GM12878 (cell line): ENCODE results near the gene TAS1R2. TPM values are rescaled to one million over a fixed set of nuclear protein-coding genes. Genes with fewer than 3 reads are reported as not detected.

Source experiments
- ATAC-seq: fragments of 200-7000 bp; cut with Tn5 transposase; 3 replicates; pipeline ENCODE4 v1.9.1; 2020; ENCODE audit warnings: mild to moderate bottlenecking, moderate library complexity
- BruUV-seq: library from RNA; stranded (reverse); fragments of 400-500 nt; replicated peaks from 2 replicates; lab custom pipeline; 2021; lab: Mats Ljungman, UMichigan
- CTCF ChIA-PET: fragments of 300-600 bp; sonication (Branson Sonifier 250); formaldehyde crosslinking; extraction: SDS; loops from one replicate; lab custom pipeline; 2021; ENCODE audit warnings: inconsistent platforms; lab: Yijun Ruan, JAX
- POLR2A ChIA-PET: fragments of 350-600 bp; formaldehyde crosslinking; extraction: SDS; loops from one replicate; lab custom pipeline; 2021; ENCODE audit warnings: inconsistent platforms; lab: Charles Lee
- RAD21 ChIA-PET: fragments of 300-600 bp; sonication (Branson Sonifier 250); formaldehyde crosslinking; loops from one replicate; lab custom pipeline; 2023; ENCODE audit warnings: antibody characterized with exemption; ENCODE audit not compliant: unreplicated experiment; lab: Charles Lee
- SMC1A ChIA-PET: fragments of 300-600 bp; sonication (Branson Sonifier 250); formaldehyde crosslinking; loops from one replicate; lab custom pipeline; 2023; ENCODE audit not compliant: unreplicated experiment, uncharacterized antibody; lab: Charles Lee
- DNase-seq: peaks from one replicate; pipeline ENCODE4 v3.0.0-alpha.2; 2011; ENCODE audit warnings: low read depth, low spot score
- FAIRE-seq: peaks from 3 replicates; lab custom pipeline; 2011; peaks lifted over from hg19 to GRCh38; lab: Jason Lieb, UNC
- H2AFZ ChIP-seq: 2 replicates; pipeline ENCODE4 v1.6.0; 2011; ENCODE audit warnings: low read depth, low read length, control low read depth; ENCODE audit not compliant: control insufficient read depth
- H3K27ac ChIP-seq: 2 replicates; pipeline ENCODE4 v1.5.1; 2011; ENCODE audit warnings: control low read depth; ENCODE audit not compliant: control insufficient read depth, insufficient read depth
- H3K27me3 ChIP-seq, 2 experiments: replicated peaks in 1 of 2; 2 replicates each; pipeline versions ENCODE4 v1.6.0 to v1.6.1; 2011; ENCODE audit warnings: low read length in 1 of 2; ENCODE audit not compliant: control insufficient read depth in 2 of 2, insufficient read depth in 2 of 2
- H3K36me3 ChIP-seq, 2 experiments: 2 replicates each; pipeline ENCODE4 v1.5.1; 2011; ENCODE audit warnings: low read length in 1 of 2; ENCODE audit not compliant: control insufficient read depth in 2 of 2, insufficient read depth in 2 of 2
- H3K4me1 ChIP-seq: 2 replicates; pipeline ENCODE4 v1.6.1; 2011; ENCODE audit warnings: mild to moderate bottlenecking, low read length, moderate library complexity, mixed read lengths; ENCODE audit not compliant: control insufficient read depth, insufficient read depth
- H3K4me2 ChIP-seq: 2 replicates; pipeline ENCODE4 v1.6.0; 2011; ENCODE audit warnings: control low read depth; ENCODE audit not compliant: control insufficient read depth, insufficient read depth
- H3K4me3 ChIP-seq: fragments of 200-600 bp; sonication (generic); 2 replicates; pipeline ENCODE4 v1.5.1; 2016
- H3K79me2 ChIP-seq: 2 replicates; pipeline ENCODE4 v1.6.0; 2011; ENCODE audit warnings: low read length; ENCODE audit not compliant: control insufficient read depth, insufficient read depth
- H3K9ac ChIP-seq: 2 replicates; pipeline ENCODE4 v1.8.0; 2011; ENCODE audit warnings: low read length, control low read depth, mixed read lengths; ENCODE audit not compliant: control insufficient read depth, insufficient read depth
- H3K9me3 ChIP-seq: replicated peaks from 3 replicates; pipeline ENCODE4 v1.5.1; 2011; ENCODE audit warnings: mild to moderate bottlenecking, low read length; ENCODE audit not compliant: control insufficient read depth, insufficient read depth
- H4K20me1 ChIP-seq: 2 replicates; pipeline ENCODE4 v1.6.0; 2011; ENCODE audit not compliant: control insufficient read depth, insufficient read depth
- MEF2A ChIP-seq: IDR thresholded peaks from 2 replicates; pipeline ENCODE4 v1.6.1; 2011; ENCODE audit warnings: low read depth, mild to moderate bottlenecking, low read length, moderate library complexity; ENCODE audit not compliant: insufficient read depth
- NR2F1 ChIP-seq: fragments of 450-650 bp; conservative IDR thresholded peaks from 2 replicates; pipeline ENCODE4 v1.6.1; 2017; ENCODE audit warnings: mild to moderate bottlenecking
- PAX5 ChIP-seq: IDR thresholded peaks from 2 replicates; pipeline ENCODE4 v1.6.1; 2011; ENCODE audit warnings: low read depth, low read length, borderline replicate concordance
- RAD21 ChIP-seq: IDR thresholded peaks from 2 replicates; pipeline ENCODE4 v1.6.1; 2011; ENCODE audit warnings: mild to moderate bottlenecking, low read depth, low read length, moderate library complexity; ENCODE audit not compliant: insufficient read depth
- RUNX3 ChIP-seq: IDR thresholded peaks from 2 replicates; pipeline ENCODE4 v1.6.1; 2012; ENCODE audit warnings: low read length, inconsistent platforms
- SMC3 ChIP-seq: IDR thresholded peaks from 2 replicates; pipeline ENCODE4 v1.6.1; 2011; ENCODE audit warnings: low read length, improper control_type of control experiment, borderline replicate concordance
- TCF3 ChIP-seq: IDR thresholded peaks from 2 replicates; pipeline ENCODE4 v1.6.1; 2012; ENCODE audit warnings: low read depth, mild to moderate bottlenecking, low read length, borderline replicate concordance; ENCODE audit not compliant: insufficient read depth
- WGBS: methylation state at CpG from one replicate; pipeline ENCODE4 v1.1.6; 2016; ENCODE audit warnings: low lambda C conversion rate; ENCODE audit not compliant: insufficient replicate concordance, insufficient coverage; ENCODE audit errors: missing lambda C conversion rate; 5-methylcytosine and 5-hydroxymethylcytosine counted together
- in situ Hi-C: fragments of 300-500 bp; cut with MboI; formaldehyde crosslinking; loops from 9 replicates; pipeline ENCODE4 v1.14.3; 2018; ENCODE audit warnings: mixed read lengths
- intact Hi-C: fragments of 100-400 bp; cut with micrococcal nuclease; formaldehyde crosslinking; loops from one replicate; pipeline ENCODE4 v1.14.2; 2022; ENCODE audit not compliant: unreplicated experiment
- polyA plus RNA-seq, 11 experiments: library from polyadenylated mRNA; depleted of rRNA in 4 of 11; unstranded in 6 of 11; stranded (reverse) in 5 of 11; fragments of >200 nt; fragmentation: Nextera tagmentation in 4 of 11; fragmentation: Illumina TruSeq in 1 of 11; extraction: Ambion mirVana in 4 of 11; extraction: Trizol in 1 of 11; gene quantifications; 1 replicate in 1 of 11; 2 replicates in 10 of 11; pipeline versions ENCODE4 v1.2.1 to v1.2.3, GENCODE V29; 2011 to 2016; ENCODE audit warnings: inconsistent platforms in 2 of 11, missing spikeins in 2 of 11, low read depth in 1 of 11
- total RNA-seq, 4 experiments: library from RNA; depleted of rRNA in 3 of 4; stranded (reverse); fragments of >200 nt in 3 of 4; fragmentation: Illumina TruSeq in 1 of 4; extraction: Trizol in 1 of 4; gene quantifications; 2 replicates each; pipeline versions ENCODE4 v1.2.1 to v1.2.3, GENCODE V29; 2013 to 2021
- TF ChIP-seq, protein P1 (sequence below), 3 experiments: IDR thresholded peaks in 2 of 3; conservative IDR thresholded peaks in 1 of 3; 2 replicates each; pipeline ENCODE4 v1.5.1; 2011; ENCODE audit warnings: low read depth in 3 of 3, low read length in 3 of 3, mild to moderate bottlenecking in 3 of 3, control low read depth in 2 of 3, moderate library complexity in 2 of 3, inconsistent platforms in 1 of 3, mixed read lengths in 1 of 3; ENCODE audit not compliant: control insufficient read depth in 2 of 3, insufficient read depth in 1 of 3; ENCODE audit errors: extremely low read depth in 1 of 3

The TAS1R2 gene
- total and polyA plus RNA-seq, 10 of the 15 experiments (the other 5 are each of a cell fraction or from before 2014, with no cell fraction given) = not detected

DNA sequence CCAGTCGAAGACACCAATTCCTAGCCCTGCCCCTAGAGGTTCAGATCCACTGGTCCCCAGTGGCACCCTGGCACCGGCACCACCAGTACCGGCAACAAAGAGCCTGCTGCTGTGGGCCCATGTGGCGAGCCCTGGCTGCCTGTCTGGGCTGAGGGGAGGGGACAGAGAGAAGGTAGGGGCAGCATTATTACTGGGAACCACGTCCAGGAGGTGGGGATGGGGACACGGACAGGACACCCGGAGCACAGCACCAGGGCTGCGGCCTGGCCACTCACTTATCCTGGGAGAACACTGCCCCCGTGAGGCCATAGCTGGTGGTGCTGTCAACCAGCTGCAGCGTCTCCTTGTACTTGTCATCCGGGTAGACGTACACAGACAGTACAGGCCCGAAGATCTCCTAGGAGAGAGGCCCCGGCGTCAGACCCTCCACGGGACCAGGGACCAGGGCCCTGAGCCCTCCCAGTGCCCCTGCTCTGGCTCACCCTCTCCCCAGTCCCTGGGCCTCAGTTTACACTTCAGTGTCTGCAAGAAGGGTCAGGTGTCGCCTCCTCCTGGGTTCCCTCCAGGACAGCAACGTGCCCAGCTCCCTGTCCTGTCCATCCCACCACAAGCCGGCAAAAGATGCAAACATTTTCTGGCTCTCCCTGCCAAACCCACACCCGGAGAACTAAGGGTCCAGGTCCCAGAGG, 15.8 kb upstream of the TAS1R2 start:
- FAIRE-seq = peak; percentile 78
- ChIA-PET CTCF (interaction anchor here (0.6 to 3.5 kb wide), 10 partner anchors 8 to 455 kb away, joined by 3 to 14 read pairs (median 3); partner anchors contain the start of gene ALDH4A1), SMC1A (no interaction called here), RAD21 (interaction anchor here (0.5 kb wide), 1 partner anchor 314 kb away, joined by 3 read pairs; no protein-coding TSS in a partner anchor)
- 41% methylated on average over 20 of the region's 20 CpGs for WGBS
- Histone ChIP-seq H3K27ac (no peak overlapping the region), H3K9me3 (no peaks in the 10 kb centered on the region), H4K20me1 (no peaks in the 10 kb centered on the region; the same call in 1 of the 2 replicates), H3K4me1 (no peaks in the 10 kb centered on the region), H3K27me3 (no peaks in the 10 kb centered on the region)
- in situ Hi-C loops (no loop called here), intact Hi-C loops (loop anchor here (5.0 kb wide), 1 partner anchor 278 kb away; no protein-coding TSS in a partner anchor)
- ATAC-seq = peak; percentile 93
- TF ChIP-seq SMC3 (peak; percentile 28; the same call in 1 of the 2 replicates), NR2F1 (no peak), PAX5 (no peak), TCF3 (no peak), MEF2A (no peak), RAD21 (peak; percentile 48), RUNX3 (peak; percentile 22; the same call in 1 of the 2 replicates)
- TF ChIP-seq, protein P1, sequence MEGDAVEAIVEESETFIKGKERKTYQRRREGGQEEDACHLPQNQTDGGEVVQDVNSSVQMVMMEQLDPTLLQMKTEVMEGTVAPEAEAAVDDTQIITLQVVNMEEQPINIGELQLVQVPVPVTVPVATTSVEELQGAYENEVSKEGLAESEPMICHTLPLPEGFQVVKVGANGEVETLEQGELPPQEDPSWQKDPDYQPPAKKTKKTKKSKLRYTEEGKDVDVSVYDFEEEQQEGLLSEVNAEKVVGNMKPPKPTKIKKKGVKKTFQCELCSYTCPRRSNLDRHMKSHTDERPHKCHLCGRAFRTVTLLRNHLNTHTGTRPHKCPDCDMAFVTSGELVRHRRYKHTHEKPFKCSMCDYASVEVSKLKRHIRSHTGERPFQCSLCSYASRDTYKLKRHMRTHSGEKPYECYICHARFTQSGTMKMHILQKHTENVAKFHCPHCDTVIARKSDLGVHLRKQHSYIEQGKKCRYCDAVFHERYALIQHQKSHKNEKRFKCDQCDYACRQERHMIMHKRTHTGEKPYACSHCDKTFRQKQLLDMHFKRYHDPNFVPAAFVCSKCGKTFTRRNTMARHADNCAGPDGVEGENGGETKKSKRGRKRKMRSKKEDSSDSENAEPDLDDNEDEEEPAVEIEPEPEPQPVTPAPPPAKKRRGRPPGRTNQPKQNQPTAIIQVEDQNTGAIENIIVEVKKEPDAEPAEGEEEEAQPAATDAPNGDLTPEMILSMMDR (IDR thresholded peaks at IDR 0.05 in 2 of 3, conservative IDR thresholded peaks at IDR 0.05 in 1 of 3; ENCODE audit: control insufficient read depth in 2 of 3, extremely low read depth in 1 of 3, insufficient read depth in 1 of 3, low read depth in 3 of 3, low read length in 3 of 3) = peak; percentile 51 to 85 (median 77)
- TF ChIP-seq, all 136 proteins: peak for 4
- POLR2A ChIA-PET = no interaction called here
- no peaks in the 10 kb centered on the region for H3K36me3 ChIP-seq
- H3K4me2 ChIP-seq = no peak overlapping the region
- no peak overlapping the region for H3K9ac ChIP-seq
- BruUV-seq = no TSS peak
- H3K79me2 ChIP-seq = no peaks in the 10 kb centered on the region
- no peak overlapping the region for H2AFZ ChIP-seq
- no peak overlapping the region for H3K4me3 ChIP-seq
- no peak for DNase-seq
